Ramos (cell line): Measurements from ENCODE around the gene ALDH8A1.

Experiments used
- in situ Hi-C: fragments of 300-500 bp; cut with MboI; formaldehyde crosslinking; loops from one replicate; pipeline ENCODE4 v1.14.3; 2022; ENCODE audit warnings: low sequenced_read_pairs; ENCODE audit not compliant: unreplicated experiment

ALDH8A1 gene

GRCh38 chr6:134949927-134950326, at the start of gene ALDH8A1:
Gene ALDH8A1, minus strand, starts transcription at chr6:134950101. Its CDS starts 48 bp downstream, at chr6:134950053.
- in situ Hi-C loops: loop anchor here (25.0 kb wide), 1 partner anchor 313 kb away; no protein-coding TSS in a partner anchor

GRCh38 chr6:134999107-134999506, 49.2 kb upstream of the ALDH8A1 start:
- in situ Hi-C loops: no loop called here

- in situ Hi-C loops: no loop called here
These were observed 47.5 kb upstream of the ALDH8A1 start for GRCh38 chr6:134997133-134997995.

GRCh38 chr6:134995536-134995935, 45.6 kb upstream of the ALDH8A1 start:
- in situ Hi-C loops: no loop called here

GRCh38 chr6:134994431-134994830, 44.5 kb upstream of the ALDH8A1 start:
- in situ Hi-C loops: no loop called here

GRCh38 chr6:134992155-134992554, 42.3 kb upstream of the ALDH8A1 start:
- in situ Hi-C loops: no loop called here

- in situ Hi-C loops: no loop called here
These were observed 40.4 kb upstream of the ALDH8A1 start for GRCh38 chr6:134990262-134990661.

- in situ Hi-C loops: no loop called here
These were observed 34.9 kb upstream of the ALDH8A1 start for GRCh38 chr6:134984821-134985220.

GRCh38 chr6:134983823-134984222, 33.9 kb upstream of the ALDH8A1 start:
- in situ Hi-C loops: no loop called here

GRCh38 chr6:134982161-134982560, 32.3 kb upstream of the ALDH8A1 start:
- in situ Hi-C loops: no loop called here

- in situ Hi-C loops: no loop called here
These were observed 30.9 kb upstream of the ALDH8A1 start for GRCh38 chr6:134980846-134981245.

GRCh38 chr6:134979142-134979541, 29.2 kb upstream of the ALDH8A1 start:
- in situ Hi-C loops: no loop called here

GRCh38 chr6:134974370-134974769, 24.5 kb upstream of the ALDH8A1 start:
- in situ Hi-C loops: no loop called here

GRCh38 chr6:134967711-134968110, 17.8 kb upstream of the ALDH8A1 start:
- in situ Hi-C loops: no loop called here

- in situ Hi-C loops: no loop called here
These were observed 14.7 kb upstream of the ALDH8A1 start for GRCh38 chr6:134964451-134965203.

GRCh38 chr6:134962421-134962820, 12.5 kb upstream of the ALDH8A1 start:
- in situ Hi-C loops: no loop called here

GRCh38 chr6:134961366-134961765, 11.5 kb upstream of the ALDH8A1 start:
- in situ Hi-C loops: no loop called here

- in situ Hi-C loops: no loop called here
These were observed 9.7 kb upstream of the ALDH8A1 start for GRCh38 chr6:134959603-134960002.

GRCh38 chr6:134956676-134957075, 6.8 kb upstream of the ALDH8A1 start:
- in situ Hi-C loops: no loop called here

- in situ Hi-C loops: no loop called here
These were observed 6.1 kb upstream of the ALDH8A1 start for GRCh38 chr6:134956032-134956431.

GRCh38 chr6:134954272-134955000, 4.5 kb upstream of the ALDH8A1 start:
- in situ Hi-C loops: no loop called here
